Skeletal muscle tissue (tissue), 4 donors: Measurements from ENCODE around the gene FAM120B. TPM values are rescaled to one million over a fixed set of nuclear protein-coding genes. Genes with fewer than 3 reads are reported as not detected.

Experiments used
- H3K27ac ChIP-seq: one replicate; pipeline ENCODE4 v1.7.0; 2013; ENCODE audit warnings: mild to moderate bottlenecking, low read depth, low read length, inconsistent platforms
- H3K27me3 ChIP-seq, 3 donors: one replicate each; pipeline ENCODE4 v1.7.0; 2013; ENCODE audit warnings: low read length in 3 of 3; ENCODE audit not compliant: control insufficient read depth in 3 of 3, insufficient read depth in 3 of 3
- H3K36me3 ChIP-seq, 3 donors: one replicate each; pipeline ENCODE4 v1.7.0; 2013; ENCODE audit warnings: low read length in 3 of 3; ENCODE audit not compliant: control insufficient read depth in 3 of 3, insufficient read depth in 3 of 3
- H3K4me1 ChIP-seq, 3 donors: one replicate each; pipeline ENCODE4 v1.7.0; 2013; ENCODE audit warnings: low read length in 3 of 3, mild to moderate bottlenecking in 3 of 3; ENCODE audit not compliant: control insufficient read depth in 3 of 3, insufficient read depth in 3 of 3
- H3K4me3 ChIP-seq, 3 donors: one replicate each; pipeline ENCODE4 v1.7.0; 2013; ENCODE audit warnings: low read length in 3 of 3
- H3K9ac ChIP-seq, 3 donors: one replicate each; pipeline ENCODE4 v1.7.0; 2013; ENCODE audit warnings: low read length in 3 of 3, mild to moderate bottlenecking in 3 of 3, moderate library complexity in 2 of 3, low read depth in 1 of 3
- H3K9me3 ChIP-seq, 3 donors: one replicate each; pipeline ENCODE4 v1.7.0; 2013; ENCODE audit warnings: low read length in 3 of 3; ENCODE audit not compliant: control insufficient read depth in 3 of 3
- total RNA-seq: library from RNA; depleted of rRNA; stranded (reverse); fragments of >200 nt; gene quantifications from one replicate; pipeline ENCODE4 v1.2.3, GENCODE V29; 2014
- donor health status: Osteomylitis.

Gene FAM120B
- total RNA-seq, 1 donor from 2014 or later: 33.9 TPM

- H3K9me3 ChIP-seq: no peaks in the 10 kb centered on the region
- peaks cover 36 to 74% (median 66%) of the 10 kb centered on the region in 3 donors for H3K27me3 ChIP-seq
- peaks cover 0 to 2% (median 0%) of the 10 kb centered on the region in 3 donors for H3K36me3 ChIP-seq
- peak overlapping the region in 2 of 3 donors; percentile 33 to 50 for H3K9ac ChIP-seq
- peak overlapping the region; percentile 36 for H3K27ac ChIP-seq
- H3K4me1 ChIP-seq: peaks cover 42 to 62% (median 47%) of the 10 kb centered on the region in 3 donors
- peak overlapping the region in 2 of 3 donors; percentile 56 to 58 for H3K4me3 ChIP-seq
Observed at GRCh38 chr6:170291271-170292110, 15.1 kb upstream of the FAM120B start.

DNA sequence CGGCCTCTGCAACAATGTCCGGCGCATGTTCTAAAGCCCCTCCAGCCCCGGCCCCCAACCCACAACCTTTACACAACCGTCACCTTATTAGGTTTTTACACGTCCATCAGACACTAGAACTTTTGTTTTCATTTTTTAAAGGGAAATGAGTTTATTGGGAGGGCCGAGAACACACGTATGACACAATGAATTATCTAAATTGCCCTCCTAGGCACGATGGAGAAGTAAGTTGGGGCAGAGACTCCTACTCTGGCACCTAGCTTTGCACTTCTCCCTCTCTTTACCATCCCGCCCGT, 14.5 kb upstream of the FAM120B start:
- Histone ChIP-seq H3K27ac (no peak overlapping the region), H3K4me3 (peak overlapping the region in 2 of 3 donors; percentile 52 to 58)

DNA sequence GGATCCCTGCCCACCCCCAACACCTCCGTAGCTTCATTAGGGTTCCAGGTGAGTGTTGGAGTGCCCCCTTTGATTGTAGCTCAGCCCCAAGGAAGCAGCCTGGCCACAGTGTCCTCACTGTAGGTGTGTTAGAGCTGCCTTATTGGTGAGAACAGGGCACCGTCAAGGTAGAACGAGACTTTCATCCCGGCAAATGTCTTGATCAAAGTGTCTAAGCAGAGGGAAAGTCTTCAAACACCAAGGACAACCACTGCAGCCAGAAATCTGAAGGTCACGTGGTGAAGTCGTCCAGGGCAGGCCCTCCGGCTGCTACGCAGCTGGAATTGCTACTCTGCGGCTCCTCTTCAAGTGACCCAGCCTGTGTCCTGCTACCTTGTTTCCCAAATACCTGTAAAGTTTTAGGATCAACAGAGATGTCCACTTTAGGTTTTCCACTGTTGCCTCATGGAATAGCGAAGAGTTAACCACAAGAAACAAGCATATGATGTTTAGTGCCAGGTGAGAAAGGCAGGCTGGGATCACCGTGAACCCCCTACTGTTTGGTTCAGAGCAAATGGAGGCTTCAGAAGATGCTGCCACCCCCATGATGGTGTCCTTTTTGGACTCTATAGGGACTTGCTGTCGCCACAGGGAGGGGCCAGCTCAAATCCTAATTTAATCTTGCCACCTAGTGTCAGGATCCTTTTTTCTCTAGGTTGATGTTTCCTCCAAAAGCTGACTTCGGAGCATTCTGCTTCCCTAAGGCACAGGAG, 14.0 kb upstream of the FAM120B start:
- Histone ChIP-seq H3K36me3 (peaks cover 0 to 2% (median 0%) of the 10 kb centered on the region in 3 donors), H3K4me3 (peak overlapping the region in 1 of 3 donors; percentile 13), H3K9me3 (no peaks in the 10 kb centered on the region), H3K27ac (no peak overlapping the region), H3K9ac (no peak overlapping the region), H3K4me1 (peaks cover 35 to 53% (median 42%) of the 10 kb centered on the region in 3 donors), H3K27me3 (peaks cover 44 to 79% (median 58%) of the 10 kb centered on the region in 3 donors)

More for the DNA sequence above, 14.5 kb upstream of the FAM120B start:
- peaks cover 0 to 2% (median 0%) of the 10 kb centered on the region in 3 donors for H3K36me3 ChIP-seq
- no peaks in the 10 kb centered on the region for H3K9me3 ChIP-seq
- H3K9ac ChIP-seq: no peak overlapping the region
- peaks cover 42 to 79% (median 63%) of the 10 kb centered on the region in 3 donors for H3K27me3 ChIP-seq
- H3K4me1 ChIP-seq: peaks cover 40 to 58% (median 47%) of the 10 kb centered on the region in 3 donors

DNA sequence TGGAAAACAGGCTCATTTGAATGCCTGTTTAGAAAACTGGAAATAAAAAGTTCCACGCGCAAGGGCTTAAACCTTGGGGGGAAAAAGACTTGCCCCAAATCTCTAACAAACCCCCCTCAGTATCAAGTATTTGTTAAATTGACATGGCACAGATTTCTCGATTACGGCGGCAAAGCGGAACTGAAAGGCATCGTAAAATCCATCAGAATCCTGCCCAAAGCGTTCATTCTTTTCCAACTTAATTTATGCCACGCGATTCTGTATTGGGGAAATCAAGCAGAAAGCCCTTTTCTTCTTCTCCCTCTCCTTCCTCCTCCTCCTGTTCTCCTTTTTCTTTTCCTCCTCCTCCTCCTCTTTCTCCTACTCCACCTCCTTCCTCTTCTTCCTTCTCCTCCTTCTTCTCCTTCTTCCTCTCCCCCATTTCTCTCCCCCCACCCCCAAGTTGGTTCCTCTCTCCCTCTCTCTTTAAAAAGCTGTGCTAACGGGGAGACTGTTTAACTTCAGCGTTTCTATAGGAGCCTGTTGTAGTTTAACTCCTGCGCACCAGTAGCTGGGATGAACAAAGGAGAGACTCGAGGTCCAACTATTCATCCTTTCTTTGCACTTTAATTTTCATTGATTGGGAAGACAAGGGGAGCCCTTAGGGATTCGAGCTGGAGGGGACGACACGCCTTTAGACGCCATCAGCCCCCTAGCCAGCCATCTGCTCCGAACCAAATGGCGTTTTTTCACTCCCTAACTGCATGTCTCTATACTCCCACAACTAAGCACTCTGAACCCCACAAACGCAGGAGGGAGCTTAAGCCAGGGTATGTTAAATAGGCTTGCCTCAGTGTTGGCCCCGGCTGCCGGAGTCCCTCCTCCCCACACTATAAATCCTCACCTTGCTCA, 13.0 kb upstream of the FAM120B start:
- no peak overlapping the region for H3K9ac ChIP-seq
- no peaks in the 10 kb centered on the region for H3K9me3 ChIP-seq
- no peak overlapping the region for H3K27ac ChIP-seq
- H3K4me1 ChIP-seq: peaks cover 30 to 45% (median 33%) of the 10 kb centered on the region in 3 donors
- no peak overlapping the region for H3K4me3 ChIP-seq
- no peaks in the 10 kb centered on the region for H3K36me3 ChIP-seq
- peaks cover 38 to 69% (median 52%) of the 10 kb centered on the region in 3 donors for H3K27me3 ChIP-seq

DNA sequence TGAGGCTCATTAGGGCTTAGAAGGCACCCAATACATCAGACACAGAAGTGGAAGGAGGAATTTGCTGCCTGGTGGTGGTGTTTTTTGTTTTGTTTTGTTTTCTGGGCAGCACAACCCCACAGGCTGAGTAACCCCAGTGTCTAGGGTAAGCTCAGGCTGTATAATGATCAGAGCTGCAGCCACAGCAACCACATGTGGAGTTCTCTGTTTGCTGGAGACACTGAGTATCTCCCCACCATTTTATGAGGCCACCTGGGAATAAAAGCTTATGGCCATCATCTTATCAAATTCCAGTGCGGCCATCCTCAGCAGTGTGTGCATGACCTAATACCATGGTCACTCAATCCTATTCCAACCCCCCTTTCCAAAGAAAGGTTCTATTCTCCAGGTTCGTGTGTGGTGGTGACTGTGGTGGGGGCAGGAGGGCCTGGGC, 12.2 kb upstream of the FAM120B start:
- H3K9ac ChIP-seq: no peak overlapping the region
- no peaks in the 10 kb centered on the region for H3K9me3 ChIP-seq
- H3K27me3 ChIP-seq: peaks cover 33 to 65% (median 45%) of the 10 kb centered on the region in 3 donors
- H3K4me1 ChIP-seq: peaks cover 25 to 40% (median 32%) of the 10 kb centered on the region in 3 donors
- no peak overlapping the region for H3K4me3 ChIP-seq
- H3K36me3 ChIP-seq: no peaks in the 10 kb centered on the region
- H3K27ac ChIP-seq: no peak overlapping the region

GRCh38 chr6:170294813-170295509, 11.6 kb upstream of the FAM120B start:
- peaks cover 30 to 59% (median 41%) of the 10 kb centered on the region in 3 donors for H3K27me3 ChIP-seq
- H3K9ac ChIP-seq: peak overlapping the region in 2 of 3 donors; percentile 45 to 76
- H3K27ac ChIP-seq: no peak overlapping the region

GRCh38 chr6:170295510-170296422, 10.8 kb upstream of the FAM120B start:
- Histone ChIP-seq H3K9me3 (no peaks in the 10 kb centered on the region), H3K9ac (peak overlapping the region; percentile 43 to 76 (median 45)), H3K27me3 (peaks cover 30 to 55% (median 41%) of the 10 kb centered on the region in 3 donors), H3K36me3 (no peaks in the 10 kb centered on the region), H3K4me3 (peak overlapping the region; percentile 43 to 71 (median 66)), H3K4me1 (peaks cover 20 to 37% (median 28%) of the 10 kb centered on the region in 3 donors), H3K27ac (no peak overlapping the region)

More at GRCh38 chr6:170294813-170295509, 11.6 kb upstream of the FAM120B start:
- H3K36me3 ChIP-seq: no peaks in the 10 kb centered on the region
- peaks cover 22 to 37% (median 30%) of the 10 kb centered on the region in 3 donors for H3K4me1 ChIP-seq
- H3K4me3 ChIP-seq: peak overlapping the region in 2 of 3 donors; percentile 66 to 71
- no peaks in the 10 kb centered on the region for H3K9me3 ChIP-seq

GRCh38 chr6:170296423-170296745, 10.2 kb upstream of the FAM120B start:
- Histone ChIP-seq H3K4me1 (peaks cover 20 to 34% (median 26%) of the 10 kb centered on the region in 3 donors), H3K36me3 (no peaks in the 10 kb centered on the region), H3K4me3 (peak overlapping the region in 2 of 3 donors; percentile 29 to 66), H3K27me3 (peaks cover 30 to 55% (median 41%) of the 10 kb centered on the region in 3 donors), H3K27ac (no peak overlapping the region), H3K9ac (no peak overlapping the region), H3K9me3 (no peaks in the 10 kb centered on the region)
